Right hindlimb (tissue), 1 donor: ENCODE results near the gene RAPGEF6.
"Not testable (repeated sequence)": the region's sequence is repeated elsewhere in the genome, so short reads cannot be mapped to it uniquely, and the experiment has no call there.

ENCODE experiments used
- DNase-seq: peaks from one replicate; pipeline ENCODE4 v3.0.0-alpha.2; 2018

Gene RAPGEF6

GRCh38 chr5:131491749-131492148 is 143.3 kb downstream of the RAPGEF6 start:
- DNase-seq, result no peak

- DNase-seq, result no peak
Observed at GRCh38 chr5:131488463-131488862, 146.6 kb downstream of the RAPGEF6 start.

- DNase-seq, result not testable (repeated sequence)
Observed at GRCh38 chr5:131487371-131487770, 147.7 kb downstream of the RAPGEF6 start.

- DNase-seq, result no peak
Observed at GRCh38 chr5:131482617-131483016, 152.4 kb downstream of the RAPGEF6 start.

- DNase-seq, result no peak
Observed at GRCh38 chr5:131481569-131481968, 153.5 kb downstream of the RAPGEF6 start.

GRCh38 chr5:131475541-131475941 is 159.5 kb downstream of the RAPGEF6 start:
- DNase-seq, result no peak

- DNase-seq, result no peak
Observed at GRCh38 chr5:131473731-131474130, 161.3 kb downstream of the RAPGEF6 start.

- no peak for DNase-seq
Observed at GRCh38 chr5:131466171-131466766, 168.8 kb downstream of the RAPGEF6 start.

GRCh38 chr5:131463656-131464055 is 171.4 kb downstream of the RAPGEF6 start:
- DNase-seq, result no peak

GRCh38 chr5:131462454-131462853 is 172.6 kb downstream of the RAPGEF6 start:
- DNase-seq, result no peak

- DNase-seq, result no peak
Observed at GRCh38 chr5:131461742-131462141, 173.3 kb downstream of the RAPGEF6 start.

GRCh38 chr5:131460867-131461572 is 174.0 kb downstream of the RAPGEF6 start:
- no peak for DNase-seq

- DNase-seq, result no peak
Observed at GRCh38 chr5:131460133-131460532, 174.9 kb downstream of the RAPGEF6 start.

GRCh38 chr5:131459216-131459615 is 175.8 kb downstream of the RAPGEF6 start:
- no peak for DNase-seq

GRCh38 chr5:131457193-131457592 is 177.8 kb downstream of the RAPGEF6 start:
- no peak for DNase-seq

GRCh38 chr5:131450941-131451340 is 184.1 kb downstream of the RAPGEF6 start:
- no peak for DNase-seq

- DNase-seq, result no peak
Observed at GRCh38 chr5:131441184-131441583, 193.8 kb downstream of the RAPGEF6 start.

- no peak for DNase-seq
Observed at GRCh38 chr5:131436081-131436480, 198.9 kb downstream of the RAPGEF6 start.

- DNase-seq, result no peak
Observed at GRCh38 chr5:131433109-131433508, 201.9 kb downstream of the RAPGEF6 start.

- no peak for DNase-seq
Observed at GRCh38 chr5:131431794-131432193, 203.2 kb downstream of the RAPGEF6 start.

- DNase-seq, result no peak
Observed at GRCh38 chr5:131430794-131431193, 204.2 kb downstream of the RAPGEF6 start.

GRCh38 chr5:131426011-131426410 is 209.0 kb downstream of the RAPGEF6 start:
- no peak for DNase-seq

GRCh38 chr5:131423056-131423455 is 212.0 kb downstream of the RAPGEF6 start:
- no peak for DNase-seq

- DNase-seq, result no peak
Observed at GRCh38 chr5:131419877-131420276, 215.2 kb downstream of the RAPGEF6 start.

GRCh38 chr5:131418846-131419245 is 216.2 kb downstream of the RAPGEF6 start:
- DNase-seq, result no peak
